Measurements from ENCODE around the gene OPALIN.
"Not testable (repeated sequence)": the region's sequence is repeated elsewhere in the genome, so short reads cannot be mapped to it uniquely, and the experiment has no call there.

DNA sequence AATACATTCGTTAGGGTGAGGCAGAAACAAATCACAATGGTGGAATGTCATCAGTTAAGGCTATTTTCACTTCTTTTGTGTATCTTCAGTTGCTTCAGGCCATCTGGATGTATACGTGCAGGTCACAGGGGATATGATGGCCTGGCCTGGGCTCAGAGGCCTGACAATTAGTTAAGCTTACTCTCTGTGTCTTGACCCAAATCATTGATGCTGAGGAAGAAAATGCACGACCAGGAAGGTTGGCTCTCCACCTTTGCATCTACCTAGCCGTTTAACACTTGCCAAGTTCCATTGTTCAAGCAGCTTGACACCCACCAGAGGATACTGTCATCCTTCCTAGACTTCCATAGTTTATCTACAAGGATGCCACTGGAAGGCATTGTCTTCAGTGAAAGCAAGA, 49.9 kb downstream of the OPALIN start:
- not testable (repeated sequence) for TF ChIP-seq EZH2 (IDR thresholded peaks at IDR 0.05); POLR2AphosphoS5 (IDR thresholded peaks at IDR 0.05; ENCODE audit: borderline replicate concordance, low read depth, low read length); FOXP2 (optimal IDR thresholded peaks at IDR 0.05; ENCODE audit: control extremely low read depth, extremely low read length, insufficient read depth)

Data from SK-N-MC (cell line).